NOMO-1 (cell line): ENCODE measurements around the gene VPS37C.

Experiments
- DNase-seq, 2 experiments: peaks; one replicate each; lab custom pipeline; 2025; ENCODE audit not compliant: unreplicated experiment in 2 of 2; lab: John Stamatoyannopoulos, UW

Gene VPS37C

GRCh38 chr11:61134801-61135257 lies 26.4 kb downstream of the VPS37C start:
- no peak for DNase-seq

GRCh38 chr11:61133956-61134662 lies 27.1 kb downstream of the VPS37C start:
- DNase-seq, result no peak

- no peak for DNase-seq
Observed at GRCh38 chr11:61133145-61133544, 28.1 kb downstream of the VPS37C start.

- no peak for DNase-seq
Observed at GRCh38 chr11:61132646-61133045, 28.6 kb downstream of the VPS37C start.

- DNase-seq, result no peak
Observed at GRCh38 chr11:61131998-61132555, 29.1 kb downstream of the VPS37C start.

- DNase-seq, result no peak
Observed at GRCh38 chr11:61131586-61131985, 29.6 kb downstream of the VPS37C start.

GRCh38 chr11:61131186-61131585 lies 30.0 kb downstream of the VPS37C start:
- DNase-seq, result no peak

GRCh38 chr11:61129639-61130523 lies 31.3 kb downstream of the VPS37C start:
- no peak for DNase-seq

GRCh38 chr11:61128947-61129638 lies 32.1 kb downstream of the VPS37C start:
- no peak for DNase-seq

- no peak for DNase-seq
Observed at GRCh38 chr11:61127991-61128390, 33.2 kb downstream of the VPS37C start.

GRCh38 chr11:61126256-61126655 lies 35.0 kb downstream of the VPS37C start:
- DNase-seq, result no peak

- DNase-seq, result no peak
Observed at GRCh38 chr11:61125310-61125684, 35.9 kb downstream of the VPS37C start.

- no peak for DNase-seq
Observed at GRCh38 chr11:61124574-61125309, 36.5 kb downstream of the VPS37C start.

GRCh38 chr11:61123775-61124571 lies 37.3 kb downstream of the VPS37C start:
- no peak for DNase-seq

GRCh38 chr11:61122761-61123160 lies 38.5 kb downstream of the VPS37C start:
- DNase-seq, result no peak

GRCh38 chr11:61121917-61122316 lies 39.3 kb downstream of the VPS37C start:
- DNase-seq, result no peak

- DNase-seq, result no peak
Observed at GRCh38 chr11:61121192-61121831, 39.9 kb downstream of the VPS37C start.

- no peak for DNase-seq
Observed at GRCh38 chr11:61120706-61121191, 40.5 kb downstream of the VPS37C start.
